HG03442 (cell line): ENCODE results near the gene RMND5B.

Experiments used
- ATAC-seq: cut with Tn5 transposase; IDR thresholded peaks from one replicate; pipeline ENCODE4 v1.9.1; 2021; ENCODE audit warnings: mild to moderate bottlenecking, moderate library complexity; ENCODE audit not compliant: unreplicated experiment

The RMND5B gene

GRCh38 chr5:178199581-178200434, 69.0 kb downstream of the RMND5B start:
- no peak for ATAC-seq
